H54 (cell line): ENCODE data around the gene PTGER2.

Experiments used
- DNase-seq: peaks from one replicate; pipeline ENCODE4 v3.0.0; 2011; ENCODE audit warnings: low spot score, mixed read lengths; ENCODE audit not compliant: insufficient read length
- FAIRE-seq: peaks from 3 replicates; lab custom pipeline; 2011; peaks lifted over from hg19 to GRCh38; lab: Jason Lieb, UNC
- POLR2A ChIP-seq: IDR thresholded peaks from 2 replicates; pipeline ENCODE4 v1.6.1; 2011; ENCODE audit warnings: low read depth, mild to moderate bottlenecking, low read length

The PTGER2 gene

GRCh38 chr14:52336241-52336640 lies 22.1 kb downstream of the PTGER2 start:
- FAIRE-seq (no peak), DNase-seq (no peak)

DNA sequence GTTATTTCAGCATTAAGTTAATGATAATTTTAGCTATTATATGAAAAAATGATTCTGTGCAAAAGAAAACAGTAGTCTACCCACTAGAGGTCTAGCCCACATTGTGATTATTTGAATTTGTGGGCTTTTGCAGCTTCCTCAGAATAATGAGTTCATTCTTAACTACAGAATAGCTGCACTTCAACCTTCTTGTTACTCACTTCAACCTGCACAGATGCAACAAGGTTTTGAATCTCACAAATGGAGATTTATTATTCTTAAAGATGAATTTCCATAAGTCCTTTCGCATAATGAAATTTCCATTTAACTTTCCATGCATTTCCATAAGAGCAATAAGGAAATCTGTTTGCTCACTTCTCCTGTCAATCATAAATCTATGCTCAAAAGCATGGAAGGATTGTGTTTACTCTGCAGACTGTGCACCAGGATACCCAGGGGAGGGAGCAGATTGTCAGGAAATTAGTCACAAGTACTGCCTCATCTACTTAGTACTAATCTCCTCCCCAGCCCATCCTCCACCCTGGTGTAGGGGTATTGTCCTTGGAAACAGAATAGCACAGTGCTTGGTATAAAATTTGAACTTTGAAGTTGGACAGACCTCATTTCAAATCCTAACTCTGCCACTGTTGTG lies 24.1 kb downstream of the PTGER2 start:
- FAIRE-seq = peak; percentile 91
- no peak for DNase-seq
- TF ChIP-seq POLR2A = no peak

More at GRCh38 chr14:52336241-52336640, 22.1 kb downstream of the PTGER2 start:
- no peak for TF ChIP-seq POLR2A

GRCh38 chr14:52339262-52339661 lies 25.1 kb downstream of the PTGER2 start:
- no peak for TF ChIP-seq POLR2A
- no peak for FAIRE-seq

DNA sequence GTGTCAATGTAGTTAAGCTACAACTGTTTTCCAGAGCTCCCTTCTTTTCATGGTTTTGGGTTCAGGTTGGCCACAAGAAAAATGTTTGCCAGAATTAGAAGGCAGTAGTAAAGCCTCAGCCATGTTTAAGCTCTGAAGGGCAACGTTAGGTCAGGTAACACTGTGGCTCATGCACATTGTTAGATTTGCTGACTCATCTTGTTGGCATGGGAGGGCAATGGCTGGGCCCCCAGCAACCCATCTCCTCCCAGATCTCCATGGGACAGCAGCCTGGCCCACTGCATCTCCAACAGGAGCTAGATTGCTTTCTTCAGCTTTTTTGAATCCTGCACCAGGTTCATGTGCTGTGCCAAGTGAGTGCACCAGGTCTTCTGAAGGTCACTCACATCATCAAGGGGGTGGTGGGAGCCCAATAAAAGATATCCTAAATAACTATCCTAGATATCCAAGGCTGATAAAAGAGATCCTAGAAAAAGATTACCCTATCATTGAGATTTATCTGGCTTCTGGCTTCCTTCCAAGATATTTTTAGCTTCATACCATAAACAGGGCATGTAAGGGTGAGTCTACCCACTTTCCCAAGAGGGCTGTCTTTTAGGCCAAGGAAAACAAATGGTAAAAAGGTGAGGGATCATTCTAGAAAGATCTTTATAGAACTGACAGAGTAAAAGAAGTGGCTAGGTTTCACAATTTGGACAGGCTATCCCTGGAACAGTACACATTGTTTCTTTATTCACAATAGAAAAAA lies 28.9 kb downstream of the PTGER2 start:
- DNase-seq = no peak

More at GRCh38 chr14:52339262-52339661, 25.1 kb downstream of the PTGER2 start:
- DNase-seq = no peak

DNA sequence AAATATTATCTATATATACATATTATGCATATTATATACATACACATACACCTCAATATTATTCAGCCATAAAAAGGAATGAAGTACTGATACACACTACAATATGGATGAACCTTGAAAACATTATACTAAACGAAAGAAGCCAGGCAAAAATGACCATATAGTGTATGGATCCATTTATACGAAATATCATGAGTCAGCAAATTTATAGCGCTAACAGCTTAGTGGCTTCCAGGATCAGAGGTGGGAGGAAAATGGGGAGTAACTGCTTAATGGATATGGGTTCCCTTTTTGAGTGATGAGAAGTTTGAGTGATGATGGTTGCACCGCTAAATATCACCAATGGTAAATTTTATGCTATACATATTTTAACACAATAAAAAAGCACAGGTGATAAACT lies 32.7 kb downstream of the PTGER2 start:
- DNase-seq = no peak
- FAIRE-seq = no peak
- no peak for TF ChIP-seq POLR2A

More for the DNA sequence above, 28.9 kb downstream of the PTGER2 start:
- FAIRE-seq = peak; percentile 57
- TF ChIP-seq POLR2A = no peak

DNA sequence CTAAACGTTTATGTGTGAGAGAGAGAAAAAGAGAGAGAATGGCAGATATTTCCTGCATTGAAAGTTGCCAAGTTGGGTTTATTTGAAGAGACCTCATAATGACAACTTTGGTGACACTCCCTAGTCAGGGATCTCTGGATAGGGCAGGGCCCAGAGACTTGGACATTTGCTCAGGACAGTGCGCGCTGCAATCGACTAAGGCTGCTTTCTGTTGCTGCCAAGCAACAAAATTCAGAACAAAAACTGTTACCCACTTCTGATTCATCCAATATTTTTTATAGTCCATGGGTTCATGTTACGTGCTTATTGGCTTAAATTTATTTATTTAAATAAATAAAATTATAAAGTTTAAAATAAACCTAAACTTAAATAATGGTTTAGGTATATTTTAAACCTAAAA lies 34.2 kb downstream of the PTGER2 start:
- no peak for FAIRE-seq
- no peak for DNase-seq
- no peak for TF ChIP-seq POLR2A

DNA sequence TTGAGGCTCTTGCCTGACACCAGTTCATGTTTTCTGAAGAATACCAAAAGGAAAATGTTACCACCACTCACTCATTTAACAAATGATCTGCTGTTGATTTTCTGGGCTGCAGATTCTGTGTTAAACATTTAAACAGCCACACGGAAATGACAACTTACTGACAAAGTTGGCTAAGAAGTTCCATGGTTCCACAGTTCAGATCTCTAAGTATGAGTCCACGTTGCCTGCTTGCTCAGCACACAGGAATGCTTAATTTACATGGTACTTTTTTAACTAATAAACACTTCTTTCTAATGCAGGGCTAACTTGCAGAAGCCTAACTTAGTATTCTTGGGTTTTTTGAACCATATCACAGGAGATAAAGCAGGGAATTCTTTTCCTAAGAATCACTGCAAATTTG lies 34.7 kb downstream of the PTGER2 start:
- DNase-seq (no peak), FAIRE-seq (peak; percentile 77)
- no peak for TF ChIP-seq POLR2A

DNA sequence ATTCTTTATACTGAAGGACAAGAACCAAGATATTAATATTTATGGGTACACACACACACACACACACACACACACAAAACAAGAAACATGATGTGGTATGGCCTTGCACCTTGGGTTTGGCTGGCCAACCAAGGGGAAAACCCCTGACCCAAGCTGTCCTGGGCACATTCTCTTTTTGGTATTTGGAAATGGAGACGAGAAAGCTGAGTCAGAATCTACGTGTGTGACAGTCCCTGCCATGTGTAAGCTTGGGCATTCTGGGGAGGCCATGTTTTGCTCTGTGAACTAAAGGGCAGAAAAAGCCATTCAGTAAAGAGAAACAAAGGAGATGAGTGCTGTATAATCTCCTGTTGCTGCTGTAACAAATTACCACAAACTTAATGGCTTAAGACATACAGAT lies 35.6 kb downstream of the PTGER2 start:
- no peak for TF ChIP-seq POLR2A

GRCh38 chr14:52350445-52350844 lies 36.3 kb downstream of the PTGER2 start:
- DNase-seq (no peak), FAIRE-seq (no peak)
- TF ChIP-seq POLR2A = no peak

More for the DNA sequence above, 35.6 kb downstream of the PTGER2 start:
- DNase-seq (no peak), FAIRE-seq (no peak)

GRCh38 chr14:52351233-52352060 lies 37.3 kb downstream of the PTGER2 start:
- peak; percentile 66 for FAIRE-seq
- no peak for TF ChIP-seq POLR2A
- no peak for DNase-seq

DNA sequence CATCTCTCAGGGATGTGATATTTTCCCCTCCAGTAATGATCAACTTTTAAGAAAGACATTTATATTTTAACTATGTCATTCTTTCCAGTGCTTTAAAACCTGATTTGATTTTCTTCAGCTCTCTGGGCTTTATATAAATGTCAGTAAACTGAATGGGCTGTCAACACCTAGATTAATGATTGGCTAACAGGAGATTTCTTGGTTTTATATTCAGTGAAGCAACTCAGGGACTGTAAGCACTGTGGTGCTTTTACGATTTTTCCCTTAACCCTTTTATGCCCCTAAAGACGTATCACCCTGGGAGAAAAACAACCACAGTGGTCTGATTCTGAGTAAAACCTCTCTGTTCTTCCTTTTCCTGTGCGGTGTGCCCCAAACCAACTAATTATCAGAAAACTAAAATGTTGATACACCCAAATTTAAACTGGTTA lies 38.0 kb downstream of the PTGER2 start:
- FAIRE-seq (no peak), DNase-seq (no peak)
- TF ChIP-seq POLR2A = no peak

DNA sequence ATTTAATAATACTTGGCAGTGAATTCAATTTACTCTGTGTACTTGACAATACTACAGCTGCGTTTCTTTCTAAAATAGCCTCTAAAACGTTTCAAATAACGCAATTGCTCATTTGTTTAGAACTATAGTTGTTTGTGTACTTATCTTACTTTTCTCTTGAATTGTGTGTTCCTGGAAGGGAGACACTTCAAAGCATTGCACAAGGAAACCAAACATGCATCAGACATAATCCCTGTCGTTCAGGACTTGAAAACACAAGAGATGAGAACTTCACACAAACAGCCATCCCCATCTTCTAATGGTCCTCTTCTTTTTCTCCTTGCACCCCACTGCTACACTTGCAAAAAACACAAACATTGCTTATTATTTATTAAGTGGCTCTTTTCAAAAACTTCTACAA lies 38.5 kb downstream of the PTGER2 start:
- DNase-seq (no peak), FAIRE-seq (no peak)
- no peak for TF ChIP-seq POLR2A

- no peak for TF ChIP-seq POLR2A
- DNase-seq = no peak
- no peak for FAIRE-seq
Measured at GRCh38 chr14:52354242-52354641, 40.1 kb downstream of the PTGER2 start.

DNA sequence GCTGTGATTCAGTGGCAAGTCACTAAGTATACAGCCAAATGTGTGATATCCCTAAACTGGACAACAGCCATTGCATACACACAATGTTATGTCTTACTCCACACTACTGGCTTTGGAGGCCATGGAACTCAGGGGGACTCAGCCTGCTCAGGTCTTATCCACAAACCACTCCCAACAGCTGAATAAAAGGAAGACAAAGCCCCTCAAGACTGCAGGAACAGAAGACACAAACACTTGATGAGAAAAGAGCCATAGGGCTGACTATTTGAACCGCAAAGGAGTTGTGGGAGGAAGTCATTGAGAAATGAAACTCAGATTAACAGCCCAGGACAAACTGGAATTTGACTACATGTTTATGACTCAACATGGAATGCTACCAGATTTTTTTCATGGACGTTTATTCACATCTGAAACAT lies 40.9 kb downstream of the PTGER2 start:
- TF ChIP-seq POLR2A = no peak
- FAIRE-seq (peak; percentile 95), DNase-seq (no peak)

DNA sequence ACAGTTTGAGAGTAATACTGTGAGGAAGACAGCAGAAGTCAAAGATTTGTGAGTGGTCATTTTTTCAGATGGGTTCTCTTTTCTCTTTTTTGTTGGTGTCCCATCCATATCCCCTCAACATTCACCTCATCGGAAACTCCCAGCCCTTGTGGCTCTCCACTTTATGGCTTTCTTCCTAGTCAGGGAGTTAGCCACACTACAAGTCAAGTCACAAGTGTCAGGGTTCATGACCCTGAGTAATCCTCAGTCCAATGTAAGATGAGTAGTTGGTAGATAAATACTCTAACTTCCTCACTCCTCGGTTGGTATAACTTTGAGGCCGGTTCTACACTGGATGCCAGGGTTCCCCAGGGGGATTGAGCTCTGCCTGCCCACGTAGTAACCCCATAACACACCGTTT lies 41.4 kb downstream of the PTGER2 start:
- no peak for TF ChIP-seq POLR2A
- FAIRE-seq = peak; percentile 20
- no peak for DNase-seq
